GM23338 (cell line): ENCODE results near the gene SLIT1. TPM values are rescaled to one million over a fixed set of nuclear protein-coding genes. Genes with fewer than 3 reads are reported as not detected.

ENCODE experiments used
- ATAC-seq: fragments of 200-7000 bp; cut with Tn5 transposase; 3 replicates; pipeline ENCODE4 v1.9.1; 2020
- DNase-seq: peaks from one replicate; pipeline ENCODE4 v3.0.0-alpha.2; 2015; ENCODE audit warnings: low spot score
- H2AFZ ChIP-seq: fragments of 200-600 bp; sonication (generic); 2 replicates; pipeline ENCODE4 v1.8.0; 2016; ENCODE audit warnings: antibody characterized with exemption, mild to moderate bottlenecking, moderate library complexity
- H3F3A ChIP-seq: fragments of 200-600 bp; sonication (generic); replicated peaks from 2 replicates; pipeline ENCODE4 v1.8.0; 2017; ENCODE audit warnings: antibody characterized with exemption, mixed run types, low read depth
- H3K27ac ChIP-seq: fragments of 200-600 bp; sonication (generic); 2 replicates; pipeline ENCODE4 v1.6.1; 2016; ENCODE audit warnings: low read depth
- H3K27me3 ChIP-seq: fragments of 200-600 bp; sonication (generic); 2 replicates; pipeline ENCODE4 v1.8.0; 2016; ENCODE audit warnings: mild to moderate bottlenecking, mixed run types, moderate library complexity; ENCODE audit not compliant: insufficient read depth
- H3K36me3 ChIP-seq: fragments of 200-600 bp; sonication (generic); 2 replicates; pipeline ENCODE4 v1.8.0; 2016; ENCODE audit warnings: mild to moderate bottlenecking; ENCODE audit not compliant: insufficient read depth
- H3K4me1 ChIP-seq: fragments of 200-600 bp; sonication (generic); 2 replicates; pipeline ENCODE4 v1.8.0; 2016; ENCODE audit warnings: mild to moderate bottlenecking, moderate library complexity; ENCODE audit not compliant: insufficient read depth
- H3K4me2 ChIP-seq: fragments of 200-600 bp; sonication (generic); 2 replicates; pipeline ENCODE4 v1.7.1; 2017; ENCODE audit warnings: mixed run types
- H3K4me3 ChIP-seq: fragments of 200-600 bp; sonication (generic); 2 replicates; pipeline ENCODE4 v1.6.1; 2016; ENCODE audit warnings: mixed run types
- H3K79me2 ChIP-seq: fragments of 200-600 bp; sonication (generic); replicated peaks from 2 replicates; pipeline ENCODE4 v1.8.0; 2017; ENCODE audit warnings: mild to moderate bottlenecking; ENCODE audit not compliant: insufficient read depth
- H3K9me2 ChIP-seq: fragments of 200-600 bp; sonication (generic); 2 replicates; pipeline ENCODE4 v1.8.0; 2017; ENCODE audit not compliant: insufficient read depth
- H4K20me1 ChIP-seq: fragments of 200-600 bp; sonication (generic); replicated peaks from 2 replicates; pipeline ENCODE4 v1.8.0; 2017; ENCODE audit warnings: mild to moderate bottlenecking; ENCODE audit not compliant: insufficient read depth
- H3K27ac Mint-ChIP-seq: 2 replicates; pipeline ENCODE4 v1.8.0; 2020; ENCODE audit warnings: inconsistent platforms, mild to moderate bottlenecking, moderate library complexity, mixed read lengths
- H3K27me3 Mint-ChIP-seq: 3 replicates; pipeline ENCODE4 v1.8.0; 2022; ENCODE audit warnings: low read depth, mild to moderate bottlenecking, moderate library complexity, mixed read lengths, inconsistent platforms; ENCODE audit not compliant: insufficient read depth, poor library complexity
- H3K36me3 Mint-ChIP-seq: 3 replicates; pipeline ENCODE4 v1.8.0; 2021; ENCODE audit warnings: low read depth, mild to moderate bottlenecking, inconsistent platforms, moderate library complexity, mixed read lengths
- H3K4me1 Mint-ChIP-seq: 3 replicates; pipeline ENCODE4 v1.8.0; 2020; ENCODE audit warnings: mild to moderate bottlenecking, inconsistent platforms, mixed read lengths
- H3K4me3 Mint-ChIP-seq: 3 replicates; pipeline ENCODE4 v1.8.0; 2021; ENCODE audit warnings: moderate library complexity, mild to moderate bottlenecking, inconsistent platforms, mixed read lengths
- H3K9me3 Mint-ChIP-seq: 3 replicates; pipeline ENCODE4 v1.8.0; 2020; ENCODE audit warnings: moderate library complexity, mild to moderate bottlenecking, inconsistent platforms, mixed read lengths
- CREB1 ChIP-seq: fragments of 250-450 bp; sonication (Bioruptor Pico); IDR thresholded peaks from 2 replicates; pipeline ENCODE4 v1.5.0; 2020; ENCODE audit warnings: low read depth, mild to moderate bottlenecking, moderate library complexity
- ETS1 ChIP-seq: IDR thresholded peaks from 2 replicates; pipeline ENCODE4 v1.6.1; 2016; ENCODE audit warnings: antibody characterized with exemption
- EZH2 ChIP-seq: fragments of 200-600 bp; sonication (generic); IDR thresholded peaks from one replicate; pipeline ENCODE4 v1.8.0; 2017; ENCODE audit warnings: antibody characterized with exemption, mild to moderate bottlenecking, low read depth; ENCODE audit not compliant: unreplicated experiment
- EZH2phosphoT487 ChIP-seq: fragments of 200-600 bp; sonication (generic); IDR thresholded peaks from one replicate; pipeline ENCODE4 v1.8.1; 2018; ENCODE audit warnings: antibody characterized with exemption; ENCODE audit not compliant: unreplicated experiment
- JUNB ChIP-seq: IDR thresholded peaks from one replicate; pipeline ENCODE4 v1.6.1; 2016; ENCODE audit warnings: antibody characterized with exemption; ENCODE audit not compliant: unreplicated experiment
- NANOG ChIP-seq: IDR thresholded peaks from 2 replicates; pipeline ENCODE4 v1.6.1; 2016; ENCODE audit warnings: antibody characterized with exemption, borderline replicate concordance
- POLR2AphosphoS5 ChIP-seq: IDR thresholded peaks from 2 replicates; pipeline ENCODE4 v1.6.1; 2016; ENCODE audit warnings: antibody characterized with exemption, low read depth
- REST ChIP-seq: IDR thresholded peaks from one replicate; pipeline ENCODE4 v1.6.1; 2018; ENCODE audit warnings: antibody characterized with exemption; ENCODE audit not compliant: unreplicated experiment
- STAT1 ChIP-seq: IDR thresholded peaks from one replicate; pipeline ENCODE4 v1.6.1; 2016; ENCODE audit warnings: antibody characterized with exemption; ENCODE audit not compliant: unreplicated experiment
- ZNF114 ChIP-seq: fragments of 250-450 bp; sonication (Bioruptor Pico); IDR thresholded peaks from 2 replicates; pipeline ENCODE4 v1.5.0; 2020; ENCODE audit warnings: mild to moderate bottlenecking, moderate library complexity
- ZNF331 ChIP-seq: fragments of 250-450 bp; sonication (Bioruptor Pico); IDR thresholded peaks from 2 replicates; pipeline ENCODE4 v1.5.0; 2020; ENCODE audit warnings: low read depth, mild to moderate bottlenecking, moderate library complexity
- polyA plus RNA-seq: library from polyadenylated mRNA; unstranded; fragments of >200 nt; fragmentation: Nextera tagmentation; extraction: Ambion mirVana; gene quantifications from 2 replicates; pipeline ENCODE4 v1.2.1, GENCODE V29; 2016
- total RNA-seq: library from RNA; depleted of rRNA; stranded (reverse); fragments of >200 nt; shearing (Covaris generic); gene quantifications from 2 replicates; pipeline ENCODE4 v1.2.3, GENCODE V29; 2014
- TF ChIP-seq, protein P1 (sequence below), 2 experiments: fragments of 200-600 bp in 1 of 2; sonication (generic) in 1 of 2; conservative IDR thresholded peaks; 2 replicates each; pipeline versions ENCODE4 v1.5.1 to v1.6.1; 2016 to 2017; ENCODE audit warnings: antibody characterized with exemption in 2 of 2, low read depth in 2 of 2, mild to moderate bottlenecking in 2 of 2, moderate library complexity in 1 of 2

SLIT1 gene
- total and polyA plus RNA-seq, 2 experiments from 2014 or later: 0.76 to 1.7 TPM

- DNase-seq: no peak
- Mint-ChIP-seq H3K4me1 (peaks cover 23% of the 10 kb centered on the region), H3K36me3 (no peaks in the 10 kb centered on the region), H3K4me3 (no peak overlapping the region), H3K27me3 (peaks cover 5% of the 10 kb centered on the region), H3K27ac (no peak overlapping the region; the same call in 1 of the 2 replicates), H3K9me3 (no peaks in the 10 kb centered on the region)
- Histone ChIP-seq H3K27ac (no peak overlapping the region), H4K20me1 (no peaks in the 10 kb centered on the region), H3K4me1 (no peaks in the 10 kb centered on the region), H2AFZ (no peak overlapping the region), H3K27me3 (no peaks in the 10 kb centered on the region), H3F3A (no peaks in the 10 kb centered on the region), H3K9me2 (no peaks in the 10 kb centered on the region), H3K4me3 (no peak overlapping the region), H3K4me2 (no peak overlapping the region), H3K36me3 (no peaks in the 10 kb centered on the region), H3K79me2 (no peaks in the 10 kb centered on the region)
- no peak for ATAC-seq
- no peak for TF ChIP-seq JUNB
- no peak for TF ChIP-seq ZNF114 (CRISPR knock-in tag)
- TF ChIP-seq NANOG: no peak
- no peak for TF ChIP-seq CREB1
- TF ChIP-seq STAT1: no peak
Measured at GRCh38 chr10:97050205-97050745, 135.5 kb downstream of the SLIT1 start.

DNA sequence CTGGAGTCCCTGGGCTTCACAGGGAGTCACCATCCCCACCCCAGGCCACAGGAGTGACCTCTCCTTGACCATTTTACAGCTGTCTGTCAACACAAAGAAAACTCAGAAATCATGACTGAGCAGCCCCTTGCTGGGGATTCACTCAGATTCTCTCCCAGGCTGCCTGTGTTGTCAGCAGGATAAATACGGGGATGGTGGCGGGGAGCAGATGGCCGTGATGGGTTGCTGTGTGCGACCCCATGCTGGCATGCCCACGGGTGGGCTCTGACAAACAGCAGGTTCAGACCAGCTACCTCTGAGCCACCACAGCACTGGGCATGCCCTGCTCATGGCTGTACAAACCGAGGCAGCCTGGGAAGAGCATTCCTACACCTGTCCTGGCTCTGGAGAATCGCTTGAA is 136.1 kb downstream of the SLIT1 start:
- H3K4me2 ChIP-seq: no peak overlapping the region
- no peak overlapping the region for H3K4me3 ChIP-seq
- Mint-ChIP-seq H3K36me3 (no peaks in the 10 kb centered on the region), H3K27ac (no peak overlapping the region), H3K9me3 (no peaks in the 10 kb centered on the region), H3K27me3 (peaks cover 5% of the 10 kb centered on the region), H3K4me1 (peaks cover 23% of the 10 kb centered on the region), H3K4me3 (no peak overlapping the region)
- no peaks in the 10 kb centered on the region for H3F3A ChIP-seq
- no peak overlapping the region for H3K27ac ChIP-seq
- no peaks in the 10 kb centered on the region for H3K36me3 ChIP-seq
- H2AFZ ChIP-seq: no peak overlapping the region
- H3K4me1 ChIP-seq: no peaks in the 10 kb centered on the region
- H3K27me3 ChIP-seq: no peaks in the 10 kb centered on the region
- H4K20me1 ChIP-seq: no peaks in the 10 kb centered on the region
- H3K9me2 ChIP-seq: no peaks in the 10 kb centered on the region
- H3K79me2 ChIP-seq: no peaks in the 10 kb centered on the region
- no peak for ATAC-seq
- DNase-seq: no peak
- TF ChIP-seq JUNB (no peak), ETS1 (no peak), POLR2AphosphoS5 (no peak), ZNF114 (CRISPR knock-in tag) (no peak), CREB1 (no peak), REST (no peak), EZH2 (no peak), STAT1 (no peak), NANOG (no peak), EZH2phosphoT487 (no peak), ZNF331 (CRISPR knock-in tag) (no peak)
- TF ChIP-seq, protein P1, sequence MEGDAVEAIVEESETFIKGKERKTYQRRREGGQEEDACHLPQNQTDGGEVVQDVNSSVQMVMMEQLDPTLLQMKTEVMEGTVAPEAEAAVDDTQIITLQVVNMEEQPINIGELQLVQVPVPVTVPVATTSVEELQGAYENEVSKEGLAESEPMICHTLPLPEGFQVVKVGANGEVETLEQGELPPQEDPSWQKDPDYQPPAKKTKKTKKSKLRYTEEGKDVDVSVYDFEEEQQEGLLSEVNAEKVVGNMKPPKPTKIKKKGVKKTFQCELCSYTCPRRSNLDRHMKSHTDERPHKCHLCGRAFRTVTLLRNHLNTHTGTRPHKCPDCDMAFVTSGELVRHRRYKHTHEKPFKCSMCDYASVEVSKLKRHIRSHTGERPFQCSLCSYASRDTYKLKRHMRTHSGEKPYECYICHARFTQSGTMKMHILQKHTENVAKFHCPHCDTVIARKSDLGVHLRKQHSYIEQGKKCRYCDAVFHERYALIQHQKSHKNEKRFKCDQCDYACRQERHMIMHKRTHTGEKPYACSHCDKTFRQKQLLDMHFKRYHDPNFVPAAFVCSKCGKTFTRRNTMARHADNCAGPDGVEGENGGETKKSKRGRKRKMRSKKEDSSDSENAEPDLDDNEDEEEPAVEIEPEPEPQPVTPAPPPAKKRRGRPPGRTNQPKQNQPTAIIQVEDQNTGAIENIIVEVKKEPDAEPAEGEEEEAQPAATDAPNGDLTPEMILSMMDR (conservative IDR thresholded peaks at IDR 0.05; ENCODE audit: low read depth in 2 of 2): no peak
